HEK293 (cell line): Measurements from ENCODE around the gene ETNK2.

ENCODE experiments used
- CTCF ChIA-PET: fragments of 350-600 bp; formaldehyde crosslinking; extraction: SDS; loops from one replicate; lab custom pipeline; 2021; ENCODE audit warnings: antibody characterized with exemption; lab: Yijun Ruan, JAX
- POLR2A ChIA-PET: fragments of 300-600 bp; formaldehyde crosslinking; extraction: SDS; loops from one replicate; lab custom pipeline; 2020; ENCODE audit warnings: antibody characterized with exemption, inconsistent platforms; lab: Yijun Ruan, JAX
- H3K27ac ChIP-seq: fragments of 200-500 bp; sonication (Bioruptor generic); 2 replicates; pipeline ENCODE4 v1.5.1; 2014; ENCODE audit warnings: low read depth, low read length, control low read depth, inconsistent platforms; ENCODE audit errors: extremely low read depth
- H3K36me3 ChIP-seq, 2 experiments: fragments of 200-500 bp in 1 of 2; sonication (Bioruptor generic) in 1 of 2; 1 replicate in 1 of 2; 2 replicates in 1 of 2; pipeline ENCODE4 v1.5.1; 2014 to 2017; ENCODE audit warnings: inconsistent platforms in 2 of 2, low read length in 2 of 2; ENCODE audit not compliant: control insufficient read depth in 2 of 2, insufficient read depth in 1 of 2
- H3K4me1 ChIP-seq: fragments of 200-500 bp; sonication (Bioruptor generic); 2 replicates; pipeline ENCODE4 v1.5.1; 2014; ENCODE audit warnings: mild to moderate bottlenecking, low read length, inconsistent platforms; ENCODE audit not compliant: control insufficient read depth, insufficient read depth
- H3K4me3 ChIP-seq: 2 replicates; pipeline ENCODE4 v1.5.1; 2011; ENCODE audit warnings: low read depth, mild to moderate bottlenecking, control low read depth, low read length, moderate library complexity
- H3K9me3 ChIP-seq: fragments of 200-500 bp; sonication (Bioruptor generic); 2 replicates; pipeline ENCODE4 v1.5.1; 2014; ENCODE audit warnings: low read depth, low read length, inconsistent platforms; ENCODE audit not compliant: control insufficient read depth, insufficient read depth
- HOXD13 ChIP-seq: sonication (generic); formaldehyde crosslinking; IDR thresholded peaks from 2 replicates; pipeline ENCODE4 v1.8.0; 2022; ENCODE audit warnings: missing genetic modification reagents, borderline replicate concordance
- IKZF3 ChIP-seq: fragments of 450-650 bp; IDR thresholded peaks from 2 replicates; pipeline ENCODE4 v1.5.0; 2018; ENCODE audit warnings: missing biosample characterization, mild to moderate bottlenecking, missing genetic modification characterization, moderate library complexity
- MZF1 ChIP-seq: fragments of 450-650 bp; formaldehyde crosslinking; IDR thresholded peaks from 2 replicates; pipeline ENCODE4 v1.5.1; 2017; ENCODE audit warnings: missing biosample characterization, missing genetic modification characterization, borderline replicate concordance
- OSR2 ChIP-seq: fragments of 450-650 bp; formaldehyde crosslinking; IDR thresholded peaks from 2 replicates; pipeline ENCODE4 v1.5.1; 2016; ENCODE audit warnings: missing biosample characterization, missing genetic modification characterization
- REST ChIP-seq: fragments of 450-650 bp; formaldehyde crosslinking; IDR thresholded peaks from 2 replicates; pipeline ENCODE4 v1.5.1; 2016; ENCODE audit warnings: missing biosample characterization, missing genetic modification characterization
- SCRT1 ChIP-seq: fragments of 450-650 bp; formaldehyde crosslinking; IDR thresholded peaks from 2 replicates; pipeline ENCODE4 v1.5.1; 2016; ENCODE audit warnings: missing biosample characterization, missing genetic modification characterization, borderline replicate concordance
- SCRT2 ChIP-seq: fragments of 450-650 bp; formaldehyde crosslinking; IDR thresholded peaks from 2 replicates; pipeline ENCODE4 v1.5.1; 2016; ENCODE audit warnings: missing biosample characterization, missing genetic modification characterization
- ZIC2 ChIP-seq: fragments of 450-650 bp; formaldehyde crosslinking; IDR thresholded peaks from 2 replicates; pipeline ENCODE4 v1.5.1; 2016; ENCODE audit warnings: missing biosample characterization, missing genetic modification characterization
- ZNF175 ChIP-seq: fragments of 450-650 bp; formaldehyde crosslinking; IDR thresholded peaks from 2 replicates; pipeline ENCODE4 v1.5.1; 2016; ENCODE audit warnings: missing biosample characterization, missing genetic modification characterization
- TF ChIP-seq, protein P1 (sequence below): fragments of 450-650 bp; formaldehyde crosslinking; IDR thresholded peaks from 2 replicates; pipeline ENCODE4 v1.5.1; 2016; ENCODE audit warnings: missing biosample characterization, missing genetic modification characterization, borderline replicate concordance

ETNK2 gene

DNA sequence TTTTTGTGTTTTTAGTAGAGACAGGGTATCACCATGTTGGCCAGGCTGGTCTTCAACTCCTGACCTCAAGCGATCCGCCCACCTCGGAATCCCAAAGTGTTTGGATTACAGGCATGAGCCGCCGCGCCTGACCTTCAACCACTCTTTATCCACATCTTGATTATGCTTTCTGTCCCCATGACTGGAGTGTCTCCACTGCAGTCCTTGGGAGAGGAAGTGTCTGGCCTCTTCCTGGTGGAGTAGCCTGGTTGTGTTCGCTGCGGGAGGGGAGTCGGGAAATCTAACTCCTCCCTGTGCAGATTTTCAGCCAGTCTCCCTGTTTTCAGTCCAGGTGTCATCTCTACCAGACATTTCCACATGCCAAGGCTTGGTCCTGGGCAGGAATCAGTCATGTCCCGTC, 34.8 kb upstream of the ETNK2 start:
- H3K36me3 ChIP-seq: no peaks in the 10 kb centered on the region
- TF ChIP-seq IKZF3 (tag by site-specific recombination): no peak
- TF ChIP-seq, protein P1, sequence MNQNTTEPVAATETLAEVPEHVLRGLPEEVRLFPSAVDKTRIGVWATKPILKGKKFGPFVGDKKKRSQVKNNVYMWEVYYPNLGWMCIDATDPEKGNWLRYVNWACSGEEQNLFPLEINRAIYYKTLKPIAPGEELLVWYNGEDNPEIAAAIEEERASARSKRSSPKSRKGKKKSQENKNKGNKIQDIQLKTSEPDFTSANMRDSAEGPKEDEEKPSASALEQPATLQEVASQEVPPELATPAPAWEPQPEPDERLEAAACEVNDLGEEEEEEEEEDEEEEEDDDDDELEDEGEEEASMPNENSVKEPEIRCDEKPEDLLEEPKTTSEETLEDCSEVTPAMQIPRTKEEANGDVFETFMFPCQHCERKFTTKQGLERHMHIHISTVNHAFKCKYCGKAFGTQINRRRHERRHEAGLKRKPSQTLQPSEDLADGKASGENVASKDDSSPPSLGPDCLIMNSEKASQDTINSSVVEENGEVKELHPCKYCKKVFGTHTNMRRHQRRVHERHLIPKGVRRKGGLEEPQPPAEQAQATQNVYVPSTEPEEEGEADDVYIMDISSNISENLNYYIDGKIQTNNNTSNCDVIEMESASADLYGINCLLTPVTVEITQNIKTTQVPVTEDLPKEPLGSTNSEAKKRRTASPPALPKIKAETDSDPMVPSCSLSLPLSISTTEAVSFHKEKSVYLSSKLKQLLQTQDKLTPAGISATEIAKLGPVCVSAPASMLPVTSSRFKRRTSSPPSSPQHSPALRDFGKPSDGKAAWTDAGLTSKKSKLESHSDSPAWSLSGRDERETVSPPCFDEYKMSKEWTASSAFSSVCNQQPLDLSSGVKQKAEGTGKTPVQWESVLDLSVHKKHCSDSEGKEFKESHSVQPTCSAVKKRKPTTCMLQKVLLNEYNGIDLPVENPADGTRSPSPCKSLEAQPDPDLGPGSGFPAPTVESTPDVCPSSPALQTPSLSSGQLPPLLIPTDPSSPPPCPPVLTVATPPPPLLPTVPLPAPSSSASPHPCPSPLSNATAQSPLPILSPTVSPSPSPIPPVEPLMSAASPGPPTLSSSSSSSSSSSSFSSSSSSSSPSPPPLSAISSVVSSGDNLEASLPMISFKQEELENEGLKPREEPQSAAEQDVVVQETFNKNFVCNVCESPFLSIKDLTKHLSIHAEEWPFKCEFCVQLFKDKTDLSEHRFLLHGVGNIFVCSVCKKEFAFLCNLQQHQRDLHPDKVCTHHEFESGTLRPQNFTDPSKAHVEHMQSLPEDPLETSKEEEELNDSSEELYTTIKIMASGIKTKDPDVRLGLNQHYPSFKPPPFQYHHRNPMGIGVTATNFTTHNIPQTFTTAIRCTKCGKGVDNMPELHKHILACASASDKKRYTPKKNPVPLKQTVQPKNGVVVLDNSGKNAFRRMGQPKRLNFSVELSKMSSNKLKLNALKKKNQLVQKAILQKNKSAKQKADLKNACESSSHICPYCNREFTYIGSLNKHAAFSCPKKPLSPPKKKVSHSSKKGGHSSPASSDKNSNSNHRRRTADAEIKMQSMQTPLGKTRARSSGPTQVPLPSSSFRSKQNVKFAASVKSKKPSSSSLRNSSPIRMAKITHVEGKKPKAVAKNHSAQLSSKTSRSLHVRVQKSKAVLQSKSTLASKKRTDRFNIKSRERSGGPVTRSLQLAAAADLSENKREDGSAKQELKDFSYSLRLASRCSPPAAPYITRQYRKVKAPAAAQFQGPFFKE (tag by site-specific recombination): no peak
- TF ChIP-seq ZNF175 (tag by site-specific recombination): no peak
- TF ChIP-seq OSR2 (tag by site-specific recombination): no peak
- TF ChIP-seq HOXD13 (CRISPR knock-in tag): no peak
- H3K9me3 ChIP-seq: no peaks in the 10 kb centered on the region
- no peak overlapping the region for H3K4me3 ChIP-seq
- no peaks in the 10 kb centered on the region for H3K4me1 ChIP-seq
- POLR2A ChIA-PET: no interaction called here
- H3K27ac ChIP-seq: no peak overlapping the region
- CTCF ChIA-PET: interaction anchor here (0.7 to 1.8 kb wide), 3 partner anchors 13 to 875 kb away, joined by 3 to 5 read pairs (median 3); no protein-coding TSS in a partner anchor

DNA sequence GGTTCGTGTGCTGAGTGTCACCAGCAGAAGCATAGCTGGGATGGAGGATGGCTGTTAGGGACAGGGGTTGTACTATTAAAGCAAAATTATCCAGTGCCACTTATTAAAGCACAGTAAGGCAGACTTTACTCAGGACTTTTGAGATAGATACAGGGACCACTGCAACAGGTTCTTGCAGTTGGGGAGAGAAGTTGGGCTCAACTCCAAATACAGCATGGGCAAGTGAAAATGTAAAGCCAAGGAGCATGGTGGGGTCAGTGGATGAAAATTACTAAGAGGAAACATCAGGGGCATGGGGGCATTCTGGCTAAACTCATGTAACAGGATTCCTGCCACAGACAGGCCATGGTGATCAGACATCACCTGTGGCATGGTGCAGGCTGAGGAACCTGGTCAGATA, 29.3 kb upstream of the ETNK2 start:
- Histone ChIP-seq H3K9me3 (no peaks in the 10 kb centered on the region), H3K4me1 (no peaks in the 10 kb centered on the region), H3K36me3 (no peaks in the 10 kb centered on the region), H3K4me3 (no peak overlapping the region), H3K27ac (no peak overlapping the region)
- CTCF ChIA-PET: no interaction called here
- POLR2A ChIA-PET: interaction anchor here (0.6 kb wide), 1 partner anchor 1116 kb away, joined by 4 read pairs; no protein-coding TSS in a partner anchor
- TF ChIP-seq SCRT1 (tag by site-specific recombination): peak; percentile 76
- peak; percentile 85 for TF ChIP-seq SCRT2 (tag by site-specific recombination)
- no peak for TF ChIP-seq REST (tag by site-specific recombination)

DNA sequence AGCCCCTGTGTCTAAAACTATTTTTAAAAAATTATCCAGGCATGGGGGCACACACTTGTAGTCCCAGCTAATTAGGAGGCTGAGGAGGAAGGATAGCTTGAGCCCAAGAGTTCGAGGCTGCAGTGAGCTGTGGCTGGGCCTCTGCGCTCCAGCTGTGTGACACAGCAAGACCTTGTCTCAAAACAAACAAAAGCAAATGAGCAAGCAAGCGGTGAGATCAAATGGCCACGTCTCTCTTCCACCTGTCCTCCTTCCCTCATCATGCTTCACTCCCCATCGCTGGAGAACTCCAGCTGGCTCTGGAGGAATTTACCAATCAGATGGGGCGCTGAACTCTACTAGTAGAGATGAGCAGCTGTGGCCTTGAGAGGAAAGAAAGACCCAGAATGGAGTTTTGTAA, 28.3 kb upstream of the ETNK2 start:
- no peaks in the 10 kb centered on the region for H3K4me1 ChIP-seq
- ChIA-PET POLR2A (no interaction called here), CTCF (interaction anchor here (0.8 to 1.4 kb wide), 3 partner anchors 13 to 218 kb away, joined by 3 to 5 read pairs (median 4); no protein-coding TSS in a partner anchor)
- H3K9me3 ChIP-seq: no peaks in the 10 kb centered on the region
- H3K4me3 ChIP-seq: no peak overlapping the region
- H3K27ac ChIP-seq: no peak overlapping the region
- TF ChIP-seq MZF1 (tag by site-specific recombination): no peak
- peak; percentile 55 for TF ChIP-seq ZIC2 (tag by site-specific recombination)
- no peaks in the 10 kb centered on the region for H3K36me3 ChIP-seq
